Measurements from ENCODE around the gene SNRPB2. TPM values are rescaled to one million over a fixed set of nuclear protein-coding genes. Genes with fewer than 3 reads are reported as not detected.

Gene SNRPB2
- total and polyA plus RNA-seq, 2 donors (not counting 3 experiments of a cell fraction or from before 2014, with no cell fraction given) = 43.7 to 76.0 TPM

GRCh38 chr20:16693278-16693677, 36.5 kb upstream of the SNRPB2 start:
- H3K4me1 ChIP-seq (ENCODE audit: control insufficient read depth, extremely low read depth, insufficient read depth, low read length) = no peaks in the 10 kb centered on the region
- no peaks in the 10 kb centered on the region for H3K36me3 ChIP-seq (ENCODE audit: control insufficient read depth in 2 of 2, extremely low read depth in 1 of 2, insufficient read depth in 2 of 2, low read length in 2 of 2)
- ChIA-PET POLR2A (no interaction called here), CTCF (no interaction called here)
- H3K79me2 ChIP-seq (ENCODE audit: control insufficient read depth, insufficient read depth, low read length) = no peaks in the 10 kb centered on the region
- no peaks in the 10 kb centered on the region for H4K20me1 ChIP-seq (replicated peaks; ENCODE audit: control insufficient read depth, extremely low read depth, insufficient read depth, low read length)
- DNase-seq (ENCODE audit: low read depth, low spot score) (no peak), FAIRE-seq (no peak)
- H3K27me3 ChIP-seq (ENCODE audit: control insufficient read depth in 2 of 2, insufficient read depth in 2 of 2, low read length in 2 of 2) = no peaks in the 10 kb centered on the region
- H2AFZ ChIP-seq (ENCODE audit: low read depth, low read length) = no peak overlapping the region
- H3K27ac ChIP-seq (ENCODE audit: insufficient read depth, low read depth, low read length) = no peak overlapping the region
- no peaks in the 10 kb centered on the region for H3K9me3 ChIP-seq (replicated peaks; ENCODE audit: control insufficient read depth, insufficient read depth, low read length)
- no TSS peak for BruUV-seq (replicated peaks)
- TF ChIP-seq POLR2A (IDR thresholded peaks at IDR 0.05; ENCODE audit: low read depth, low read length) = no peak
- no peak for TF ChIP-seq FOS (IDR thresholded peaks at IDR 0.05; ENCODE audit: borderline replicate concordance, insufficient read depth, low read length)
- H3K9me1 ChIP-seq (replicated peaks; ENCODE audit: control insufficient read depth, extremely low read depth, insufficient read depth, low read length) = no peaks in the 10 kb centered on the region
- no peak overlapping the region for H3K9ac ChIP-seq (replicated peaks; ENCODE audit: extremely low read depth, insufficient read depth, low read length)
- dilution Hi-C loops (cut with MboI; ENCODE audit: extremely low pct_ligation_motif_present, low sequenced_read_pairs) = no loop called here
- H3K4me2 ChIP-seq (ENCODE audit: insufficient read depth, low read length) = no peak overlapping the region
- intact Hi-C loops (cut with micrococcal nuclease) = no loop called here
- no peak overlapping the region for H3K4me3 ChIP-seq (replicated peaks in 1 of 3; ENCODE audit: insufficient read depth in 1 of 3, low read depth in 1 of 3, low read length in 3 of 3)

GRCh38 chr20:16694161-16694560, 35.7 kb upstream of the SNRPB2 start:
- no peak overlapping the region for H3K27ac ChIP-seq (ENCODE audit: insufficient read depth, low read depth, low read length)
- no peaks in the 10 kb centered on the region for H3K9me1 ChIP-seq (replicated peaks; ENCODE audit: control insufficient read depth, extremely low read depth, insufficient read depth, low read length)
- no TSS peak for BruUV-seq (replicated peaks)
- TF ChIP-seq GATA2 (IDR thresholded peaks at IDR 0.05; ENCODE audit: insufficient read depth, insufficient read length, low read depth, low read length) = no peak
- TF ChIP-seq MYC (IDR thresholded peaks at IDR 0.05; ENCODE audit: low read depth, low read length) = no peak
- TF ChIP-seq JUN (IDR thresholded peaks at IDR 0.05; ENCODE audit: borderline replicate concordance, insufficient read depth, insufficient read length, low read depth) = no peak
- TF ChIP-seq POLR2AphosphoS5 (IDR thresholded peaks at IDR 0.05; ENCODE audit: insufficient read depth, low read depth, low read length) = no peak
- no peak for TF ChIP-seq POLR2A (IDR thresholded peaks at IDR 0.05; ENCODE audit: low read depth, low read length)
- no peak for TF ChIP-seq FOS (IDR thresholded peaks at IDR 0.05; ENCODE audit: borderline replicate concordance, insufficient read depth, low read length)
- TF ChIP-seq EZH2 (IDR thresholded peaks at IDR 0.05; ENCODE audit: borderline replicate concordance, low read depth, low read length, severe bottlenecking) = no peak
- no peak for TF ChIP-seq MAX (IDR thresholded peaks at IDR 0.05; ENCODE audit: insufficient read depth, insufficient read length)
- TF ChIP-seq CTCF (IDR thresholded peaks at IDR 0.05; ENCODE audit: extremely low read depth in 1 of 2, insufficient read depth in 1 of 2, low read depth in 1 of 2, low read length in 2 of 2) = no peak
- FAIRE-seq = no peak
- no peak overlapping the region for H3K4me2 ChIP-seq (ENCODE audit: insufficient read depth, low read length)
- POLR2A ChIA-PET = no interaction called here
- H3K79me2 ChIP-seq (ENCODE audit: control insufficient read depth, insufficient read depth, low read length) = no peaks in the 10 kb centered on the region
- dilution Hi-C loops (cut with MboI; ENCODE audit: extremely low pct_ligation_motif_present, low sequenced_read_pairs) = no loop called here
- no peak overlapping the region for H3K9ac ChIP-seq (replicated peaks; ENCODE audit: extremely low read depth, insufficient read depth, low read length)
- no peaks in the 10 kb centered on the region for H3K9me3 ChIP-seq (replicated peaks; ENCODE audit: control insufficient read depth, insufficient read depth, low read length)
- intact Hi-C loops (cut with micrococcal nuclease) = no loop called here
- no peaks in the 10 kb centered on the region for H3K27me3 ChIP-seq (ENCODE audit: control insufficient read depth in 2 of 2, insufficient read depth in 2 of 2, low read length in 2 of 2)
- no peak for DNase-seq (ENCODE audit: low read depth, low spot score)
- no peak overlapping the region for H2AFZ ChIP-seq (ENCODE audit: low read depth, low read length)
- CTCF ChIA-PET = no interaction called here
- H3K36me3 ChIP-seq (ENCODE audit: control insufficient read depth in 2 of 2, extremely low read depth in 1 of 2, insufficient read depth in 2 of 2, low read length in 2 of 2) = no peaks in the 10 kb centered on the region
- H3K4me3 ChIP-seq (replicated peaks in 1 of 3; ENCODE audit: insufficient read depth in 1 of 3, low read depth in 1 of 3, low read length in 3 of 3) = no peak overlapping the region
- no peaks in the 10 kb centered on the region for H4K20me1 ChIP-seq (replicated peaks; ENCODE audit: control insufficient read depth, extremely low read depth, insufficient read depth, low read length)
- no peaks in the 10 kb centered on the region for H3K4me1 ChIP-seq (ENCODE audit: control insufficient read depth, extremely low read depth, insufficient read depth, low read length)
